ENCODE measurements around the gene CCDC69. TPM values are rescaled to one million over a fixed set of nuclear protein-coding genes. Genes with fewer than 3 reads are reported as not detected.
A peak's percentile ranks its signal among the peaks of the same experiment; 100 is the strongest.

CCDC69 gene
- total RNA-seq, 2 experiments from 2014 or later, result 33.0 to 34.5 TPM

DNA sequence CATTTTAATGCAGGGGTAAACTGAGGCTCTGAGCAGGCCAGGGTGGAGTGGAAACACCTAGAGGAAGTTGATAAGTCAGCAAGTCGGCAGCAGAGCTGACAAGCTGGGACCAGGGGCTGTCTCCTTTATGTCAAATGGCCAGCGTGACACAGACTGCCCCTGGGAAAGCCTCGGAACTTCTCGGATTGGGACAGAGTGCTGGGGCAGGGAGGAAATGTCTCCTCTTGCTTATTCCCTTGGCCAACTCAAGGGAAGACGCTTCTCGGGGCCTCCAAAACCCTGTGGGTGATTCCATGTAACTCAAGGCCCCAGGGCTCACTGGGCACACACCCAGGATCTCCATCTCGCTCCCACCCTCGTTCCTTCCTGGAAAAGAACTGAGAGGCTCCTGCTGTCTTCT, 40.9 kb downstream of the CCDC69 start:
- H3K4me3 Mint-ChIP-seq, result no peak overlapping the region
- POLR2A ChIA-PET, result interaction anchor here (1.0 to 1.4 kb wide), 3 partner anchors 18 to 30 kb away, joined by 3 to 4 read pairs (median 4); no protein-coding TSS in a partner anchor
- no peak for DNase-seq
- intact Hi-C loops (cut with micrococcal nuclease), result no loop called here
- peaks cover 23% of the 10 kb centered on the region for H3K36me3 Mint-ChIP-seq (ENCODE audit: low read depth)
- no peaks in the 10 kb centered on the region for H3K9me3 Mint-ChIP-seq
- H3K27ac Mint-ChIP-seq, result no peak overlapping the region
- no peaks in the 10 kb centered on the region for H3K27me3 Mint-ChIP-seq
- peaks cover 2% of the 10 kb centered on the region for H3K4me1 Mint-ChIP-seq (ENCODE audit: low read depth)
- CTCF ChIA-PET, result interaction anchor here (0.8 to 3.0 kb wide), 6 partner anchors 9 to 57 kb away, joined by 3 to 17 read pairs (median 4); no protein-coding TSS in a partner anchor
- TF ChIP-seq, protein P1, sequence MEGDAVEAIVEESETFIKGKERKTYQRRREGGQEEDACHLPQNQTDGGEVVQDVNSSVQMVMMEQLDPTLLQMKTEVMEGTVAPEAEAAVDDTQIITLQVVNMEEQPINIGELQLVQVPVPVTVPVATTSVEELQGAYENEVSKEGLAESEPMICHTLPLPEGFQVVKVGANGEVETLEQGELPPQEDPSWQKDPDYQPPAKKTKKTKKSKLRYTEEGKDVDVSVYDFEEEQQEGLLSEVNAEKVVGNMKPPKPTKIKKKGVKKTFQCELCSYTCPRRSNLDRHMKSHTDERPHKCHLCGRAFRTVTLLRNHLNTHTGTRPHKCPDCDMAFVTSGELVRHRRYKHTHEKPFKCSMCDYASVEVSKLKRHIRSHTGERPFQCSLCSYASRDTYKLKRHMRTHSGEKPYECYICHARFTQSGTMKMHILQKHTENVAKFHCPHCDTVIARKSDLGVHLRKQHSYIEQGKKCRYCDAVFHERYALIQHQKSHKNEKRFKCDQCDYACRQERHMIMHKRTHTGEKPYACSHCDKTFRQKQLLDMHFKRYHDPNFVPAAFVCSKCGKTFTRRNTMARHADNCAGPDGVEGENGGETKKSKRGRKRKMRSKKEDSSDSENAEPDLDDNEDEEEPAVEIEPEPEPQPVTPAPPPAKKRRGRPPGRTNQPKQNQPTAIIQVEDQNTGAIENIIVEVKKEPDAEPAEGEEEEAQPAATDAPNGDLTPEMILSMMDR (IDR thresholded peaks at IDR 0.05), result no peak
- ATAC-seq, result no peak

DNA sequence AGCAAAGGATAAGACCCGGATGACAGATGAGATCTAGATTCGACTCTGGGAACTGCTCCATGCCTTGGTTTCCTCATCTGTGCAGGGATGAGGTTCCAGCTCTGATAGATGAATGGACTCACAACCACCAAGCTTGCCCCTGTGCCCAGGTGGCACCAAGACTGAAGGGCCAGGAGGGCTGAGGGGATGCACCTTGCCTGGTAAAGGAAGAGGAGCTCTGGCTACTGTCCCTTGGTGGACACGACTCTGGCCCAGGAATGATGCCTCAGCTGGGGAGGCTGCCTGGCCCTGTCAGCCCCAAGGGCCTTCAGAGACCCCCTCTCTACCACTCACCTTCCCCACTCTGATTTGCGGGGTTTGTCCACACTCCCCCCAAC, 41.4 kb downstream of the CCDC69 start:
- intact Hi-C loops (cut with micrococcal nuclease), result no loop called here
- peaks cover 2% of the 10 kb centered on the region for H3K4me1 Mint-ChIP-seq (ENCODE audit: low read depth)
- H3K4me3 Mint-ChIP-seq, result no peak overlapping the region
- no peaks in the 10 kb centered on the region for H3K9me3 Mint-ChIP-seq
- H3K36me3 Mint-ChIP-seq (ENCODE audit: low read depth), result peaks cover 21% of the 10 kb centered on the region
- peak overlapping the region; percentile 60 for H3K27ac Mint-ChIP-seq
- no peak for DNase-seq
- TF ChIP-seq, protein P1 (IDR thresholded peaks at IDR 0.05), result no peak
- no peaks in the 10 kb centered on the region for H3K27me3 Mint-ChIP-seq
- no peak for ATAC-seq
- ChIA-PET CTCF (interaction anchor here (0.9 to 3.0 kb wide), 3 partner anchors 17 to 56 kb away, joined by 3 to 17 read pairs (median 12); no protein-coding TSS in a partner anchor), POLR2A (interaction anchor here (1.0 to 1.4 kb wide), 2 partner anchors 18 to 30 kb away, joined by 3 to 4 read pairs; no protein-coding TSS in a partner anchor)

DNA sequence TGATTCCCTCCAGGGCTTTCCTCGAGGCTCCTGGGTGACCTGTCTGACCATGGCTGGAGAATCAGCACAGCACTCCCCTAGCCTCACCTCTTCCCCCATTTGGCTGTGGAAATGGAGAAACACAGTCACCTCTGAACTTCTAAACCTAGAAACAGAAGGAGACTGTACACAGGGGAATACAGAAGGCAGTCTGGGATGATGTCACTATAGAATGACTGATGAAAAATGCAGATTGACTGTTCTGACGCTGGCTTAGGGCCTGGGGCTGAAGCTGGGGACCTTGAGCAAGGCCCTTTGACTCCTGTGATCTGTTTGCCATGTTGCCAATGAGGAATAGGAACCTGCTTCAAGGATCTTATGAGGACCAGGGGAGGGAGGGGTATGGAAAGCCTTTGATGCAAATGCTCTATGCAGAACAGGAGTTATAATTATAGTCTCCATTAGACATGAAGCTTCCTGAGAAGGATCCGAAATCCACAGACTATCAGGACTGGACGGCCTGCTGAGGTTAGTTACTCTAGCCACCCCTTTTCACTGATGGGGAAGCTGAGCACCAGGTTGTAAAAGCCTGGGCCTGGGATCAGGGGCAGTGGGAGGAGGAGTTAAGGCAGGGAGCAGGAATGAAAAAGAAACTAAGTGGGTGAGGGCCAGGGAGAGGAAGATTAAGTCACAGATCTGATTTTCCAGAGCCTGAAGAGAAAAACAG, 41.9 kb downstream of the CCDC69 start:
- ChIA-PET POLR2A (no interaction called here), CTCF (interaction anchor here (0.8 to 2.8 kb wide), 5 partner anchors 11 to 134 kb away, joined by 3 to 12 read pairs (median 3); no protein-coding TSS in a partner anchor)
- intact Hi-C loops (cut with micrococcal nuclease), result no loop called here
- peaks cover 17% of the 10 kb centered on the region for H3K36me3 Mint-ChIP-seq (ENCODE audit: low read depth)
- H3K4me1 Mint-ChIP-seq (ENCODE audit: low read depth), result peaks cover 2% of the 10 kb centered on the region
- peak overlapping the region; percentile 60 for H3K27ac Mint-ChIP-seq
- no peaks in the 10 kb centered on the region for H3K9me3 Mint-ChIP-seq
- DNase-seq, result no peak
- TF ChIP-seq, protein P1 (IDR thresholded peaks at IDR 0.05), result no peak
- no peaks in the 10 kb centered on the region for H3K27me3 Mint-ChIP-seq
- ATAC-seq, result no peak
- no peak overlapping the region for H3K4me3 Mint-ChIP-seq

DNA sequence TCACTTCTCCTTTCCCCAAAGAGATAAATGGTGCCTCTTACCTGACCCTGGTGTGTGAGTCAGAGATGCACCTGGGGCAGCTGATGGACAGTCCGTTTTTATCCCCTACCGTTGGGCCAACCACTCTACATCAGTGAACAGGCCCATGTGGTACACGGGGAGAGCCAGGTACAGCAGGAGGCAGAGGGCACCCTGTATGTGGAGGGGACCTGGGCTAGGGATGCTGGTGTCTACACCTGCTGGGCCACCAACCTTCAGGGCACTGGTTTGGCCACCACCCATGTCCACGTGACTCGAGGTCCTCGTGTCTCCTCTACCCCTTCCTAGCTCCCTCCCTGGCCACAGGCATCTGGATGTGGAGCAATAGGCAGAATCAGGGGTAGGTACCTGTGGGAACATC, 43.6 kb downstream of the CCDC69 start:
- ChIA-PET POLR2A (no interaction called here), CTCF (interaction anchor here (0.7 kb wide), 1 partner anchor 12 kb away, joined by 3 read pairs; no protein-coding TSS in a partner anchor)
- H3K27ac Mint-ChIP-seq, result peak overlapping the region; percentile 53

More for the DNA sequence above, 43.6 kb downstream of the CCDC69 start:
- Mint-ChIP-seq H3K36me3 (ENCODE audit: low read depth) (peaks cover 14% of the 10 kb centered on the region), H3K4me3 (no peak overlapping the region), H3K27me3 (no peaks in the 10 kb centered on the region), H3K4me1 (ENCODE audit: low read depth) (no peaks in the 10 kb centered on the region), H3K9me3 (no peaks in the 10 kb centered on the region)
- TF ChIP-seq, protein P1 (IDR thresholded peaks at IDR 0.05), result no peak
- intact Hi-C loops (cut with micrococcal nuclease), result no loop called here
- ATAC-seq (no peak), DNase-seq (no peak)

Data from activated CD8-positive, alpha-beta T cell treated with anti-CD3 and anti-CD28 coated beads for 36 hours (primary cell).